PFSK-1 (cell line): ENCODE data around the gene EAPP.

Source experiments
- FOXP2 ChIP-seq: optimal IDR thresholded peaks from 2 replicates; pipeline ENCODE3; 2011; ENCODE audit warnings: borderline replicate concordance, control low read depth, inconsistent platforms; ENCODE audit not compliant: insufficient read depth; ENCODE audit errors: extremely low read length, extremely low read depth
- POLR2AphosphoS5 ChIP-seq: IDR thresholded peaks from 2 replicates; pipeline ENCODE4 v1.6.1; 2012; ENCODE audit warnings: low read depth, mild to moderate bottlenecking, control low read depth, low read length, moderate library complexity
- REST ChIP-seq, 2 experiments: IDR thresholded peaks; 2 replicates each; pipeline versions ENCODE4 v1.6.1 to v1.8.0; 2011 to 2012; ENCODE audit warnings: low read depth in 2 of 2, low read length in 2 of 2, control low read depth in 1 of 2, inconsistent platforms in 1 of 2, mild to moderate bottlenecking in 1 of 2, moderate library complexity in 1 of 2; ENCODE audit not compliant: insufficient read depth in 1 of 2
- SIN3A ChIP-seq: IDR thresholded peaks from 2 replicates; pipeline ENCODE4 v1.6.1; 2012; ENCODE audit warnings: mild to moderate bottlenecking, low read length, moderate library complexity, borderline replicate concordance; ENCODE audit not compliant: insufficient read depth
- TAF1 ChIP-seq: IDR thresholded peaks from 2 replicates; pipeline ENCODE4 v1.6.1; 2012; ENCODE audit warnings: low read length, control low read depth, borderline replicate concordance; ENCODE audit not compliant: insufficient read depth

Gene EAPP

GRCh38 chr14:34569750-34570149 is 30.2 kb upstream of the EAPP start:
- TF ChIP-seq SIN3A (no peak), TAF1 (no peak), FOXP2 (no peak), REST (IDR thresholded peaks at IDR 0.05; ENCODE audit: insufficient read depth in 1 of 2, low read depth in 2 of 2, low read length in 2 of 2) (no peak), POLR2AphosphoS5 (no peak)

- TF ChIP-seq TAF1 (no peak), POLR2AphosphoS5 (no peak), REST (IDR thresholded peaks at IDR 0.05; ENCODE audit: insufficient read depth in 1 of 2, low read depth in 2 of 2, low read length in 2 of 2) (no peak), FOXP2 (no peak), SIN3A (no peak)
Observed at GRCh38 chr14:34568803-34569202, 29.3 kb upstream of the EAPP start.

- TF ChIP-seq SIN3A (no peak), POLR2AphosphoS5 (no peak), FOXP2 (no peak), TAF1 (no peak), REST (IDR thresholded peaks at IDR 0.05; ENCODE audit: insufficient read depth in 1 of 2, low read depth in 2 of 2, low read length in 2 of 2) (no peak)
Observed at GRCh38 chr14:34562776-34563150, 23.3 kb upstream of the EAPP start.

GRCh38 chr14:34554540-34555250 is 15.2 kb upstream of the EAPP start:
- TF ChIP-seq POLR2AphosphoS5 = no peak
- TF ChIP-seq SIN3A = no peak
- TF ChIP-seq TAF1 = no peak
- no peak for TF ChIP-seq REST (IDR thresholded peaks at IDR 0.05; ENCODE audit: insufficient read depth in 1 of 2, low read depth in 2 of 2, low read length in 2 of 2)
- TF ChIP-seq FOXP2 = no peak
